Hepatocyte (in vitro differentiated cells): Measurements from ENCODE around the gene MCM6. TPM values are rescaled to one million over a fixed set of nuclear protein-coding genes. Genes with fewer than 3 reads are reported as not detected.
"Not testable (repeated sequence)": the region's sequence is repeated elsewhere in the genome, so short reads cannot be mapped to it uniquely, and the experiment has no call there.

Source experiments
- DNase-seq: peaks from one replicate; pipeline ENCODE4 v3.0.0-alpha.2; 2016; ENCODE audit warnings: low spot score
- H2AFZ ChIP-seq: fragments of 200-600 bp; sonication (generic); 2 replicates; pipeline ENCODE4 v1.6.0; 2016; ENCODE audit warnings: antibody characterized with exemption, mild to moderate bottlenecking
- H3K27ac ChIP-seq: fragments of 200-600 bp; sonication (generic); 2 replicates; pipeline ENCODE4 v1.5.1; 2016; ENCODE audit warnings: mild to moderate bottlenecking
- H3K27me3 ChIP-seq: fragments of 200-600 bp; sonication (generic); 2 replicates; pipeline ENCODE4 v1.6.1; 2016
- H3K36me3 ChIP-seq: fragments of 200-600 bp; sonication (generic); replicated peaks from 2 replicates; pipeline ENCODE4 v1.5.1; 2016; ENCODE audit warnings: low read depth; ENCODE audit not compliant: insufficient read depth
- H3K4me1 ChIP-seq: fragments of 200-600 bp; sonication (generic); 2 replicates; pipeline ENCODE4 v1.5.1; 2016; ENCODE audit warnings: mild to moderate bottlenecking, moderate library complexity; ENCODE audit not compliant: insufficient read depth
- H3K4me2 ChIP-seq: fragments of 200-600 bp; sonication (generic); 2 replicates; pipeline ENCODE4 v1.6.0; 2016
- H3K4me3 ChIP-seq: fragments of 200-600 bp; sonication (generic); 2 replicates; pipeline ENCODE4 v1.5.1; 2016; ENCODE audit warnings: mild to moderate bottlenecking
- H3K79me2 ChIP-seq: fragments of 200-600 bp; sonication (generic); 2 replicates; pipeline ENCODE4 v1.6.0; 2017; ENCODE audit warnings: mild to moderate bottlenecking
- H3K9me2 ChIP-seq: fragments of 200-600 bp; sonication (generic); replicated peaks from 2 replicates; pipeline ENCODE4 v1.6.0; 2017; ENCODE audit warnings: mild to moderate bottlenecking; ENCODE audit not compliant: insufficient read depth
- H3K9me3 ChIP-seq: fragments of 200-600 bp; sonication (generic); 2 replicates; pipeline ENCODE4 v1.5.1; 2016; ENCODE audit warnings: low read depth, mild to moderate bottlenecking
- H4K20me1 ChIP-seq: fragments of 200-600 bp; sonication (generic); 2 replicates; pipeline ENCODE4 v1.6.0; 2016; ENCODE audit warnings: mild to moderate bottlenecking; ENCODE audit not compliant: insufficient read depth, poor library complexity, severe bottlenecking
- CTCF ChIP-seq: fragments of 200-600 bp; sonication (generic); IDR thresholded peaks from 2 replicates; pipeline ENCODE4 v1.5.1; 2016; ENCODE audit warnings: antibody characterized with exemption, mild to moderate bottlenecking; ENCODE audit not compliant: poor library complexity
- EZH2 ChIP-seq: fragments of 200-600 bp; sonication (generic); IDR thresholded peaks from 2 replicates; pipeline ENCODE4 v1.6.1; 2016; ENCODE audit warnings: antibody characterized with exemption, mild to moderate bottlenecking, borderline replicate concordance
- EZH2phosphoT487 ChIP-seq: fragments of 200-600 bp; sonication (generic); IDR thresholded peaks from one replicate; pipeline ENCODE4 v1.6.1; 2018; ENCODE audit warnings: antibody characterized with exemption, mild to moderate bottlenecking, low read depth, moderate library complexity; ENCODE audit not compliant: unreplicated experiment, severe bottlenecking
- WGBS: methylation state at CpG from one replicate; pipeline ENCODE4 v1.1.6; 2016; ENCODE audit warnings: low lambda C conversion rate; ENCODE audit errors: missing lambda C conversion rate; 5-methylcytosine and 5-hydroxymethylcytosine counted together
- polyA plus RNA-seq: library from polyadenylated mRNA; unstranded; fragments of >200 nt; fragmentation: Nextera tagmentation; extraction: Ambion mirVana; gene quantifications from 2 replicates; pipeline ENCODE4 v1.2.1, GENCODE V29; 2016
- total RNA-seq: library from RNA; depleted of rRNA; stranded (reverse); fragments of >200 nt; gene quantifications from 2 replicates; pipeline ENCODE4 v1.2.3, GENCODE V29; 2014

MCM6 gene
- total and polyA plus RNA-seq, 2 experiments from 2014 or later: 8.3 to 17.9 TPM

- Histone ChIP-seq H3K9me3 (no peaks in the 10 kb centered on the region), H3K79me2 (no peaks in the 10 kb centered on the region), H2AFZ (no peak overlapping the region), H3K9me2 (no peaks in the 10 kb centered on the region), H3K4me1 (no peaks in the 10 kb centered on the region), H3K27ac (no peak overlapping the region), H3K4me3 (no peak overlapping the region), H3K4me2 (no peak overlapping the region), H3K36me3 (no peaks in the 10 kb centered on the region), H4K20me1 (no peaks in the 10 kb centered on the region), H3K27me3 (no peaks in the 10 kb centered on the region)
- WGBS: 95% methylated on average over 3 of the region's 3 CpGs
- no peak for DNase-seq
- TF ChIP-seq EZH2 (no peak), CTCF (no peak), EZH2phosphoT487 (no peak)
These were observed 61.0 kb downstream of the MCM6 start for GRCh38 chr2:135815269-135815668.

- Histone ChIP-seq H3K4me3 (no peak overlapping the region), H3K36me3 (no peaks in the 10 kb centered on the region), H3K9me2 (no peaks in the 10 kb centered on the region), H3K4me1 (no peaks in the 10 kb centered on the region), H3K79me2 (no peaks in the 10 kb centered on the region), H4K20me1 (no peaks in the 10 kb centered on the region), H3K9me3 (no peaks in the 10 kb centered on the region), H3K4me2 (no peak overlapping the region), H3K27me3 (no peaks in the 10 kb centered on the region), H2AFZ (no peak overlapping the region), H3K27ac (no peak overlapping the region)
- TF ChIP-seq EZH2 (no peak), EZH2phosphoT487 (no peak), CTCF (no peak)
- DNase-seq: no peak
- 70% methylated on average over 2 of the region's 2 CpGs for WGBS
These were observed 63.2 kb downstream of the MCM6 start for GRCh38 chr2:135812907-135813511.

- H3K4me3 ChIP-seq, H4K20me1 ChIP-seq, H2AFZ ChIP-seq, H3K27ac ChIP-seq, H3K36me3 ChIP-seq, H3K4me2 ChIP-seq, H3K4me1 ChIP-seq, H3K27me3 ChIP-seq, H3K79me2 ChIP-seq, H3K9me3 ChIP-seq, H3K9me2 ChIP-seq, DNase-seq: not testable (repeated sequence)
- WGBS: 96% methylated on average over 3 of the region's 3 CpGs
These were observed 68.4 kb downstream of the MCM6 start for GRCh38 chr2:135807874-135808273.

GRCh38 chr2:135803278-135803677, 73.0 kb downstream of the MCM6 start:
- H3K4me2 ChIP-seq: no peak overlapping the region
- no peaks in the 10 kb centered on the region for H3K9me2 ChIP-seq
- H3K4me1 ChIP-seq: peaks cover 6% of the 10 kb centered on the region
- no peaks in the 10 kb centered on the region for H3K79me2 ChIP-seq
- H3K27ac ChIP-seq: no peak overlapping the region
- TF ChIP-seq CTCF: no peak
- TF ChIP-seq EZH2: no peak
- TF ChIP-seq EZH2phosphoT487: no peak
- WGBS: 40% methylated on average over 2 of the region's 2 CpGs
- no peak overlapping the region for H3K4me3 ChIP-seq
- no peaks in the 10 kb centered on the region for H4K20me1 ChIP-seq
- H3K9me3 ChIP-seq: no peaks in the 10 kb centered on the region
- H3K36me3 ChIP-seq: no peaks in the 10 kb centered on the region
- no peak overlapping the region for H2AFZ ChIP-seq
- DNase-seq: peak; percentile 43
- no peaks in the 10 kb centered on the region for H3K27me3 ChIP-seq
